WTC11 (cell line): ENCODE data around the gene WDR64. TPM values are rescaled to one million over a fixed set of nuclear protein-coding genes. Genes with fewer than 3 reads are reported as not detected.

ENCODE experiments used
- ATAC-seq: fragments of 200-7000 bp; cut with Tn5 transposase; 2 replicates; pipeline ENCODE4 v1.10.0; 2021; ENCODE audit warnings: mild to moderate bottlenecking, moderate library complexity
- CTCF ChIA-PET: fragments of 300-600 bp; sonication (Branson Sonifier 250); formaldehyde crosslinking; loops from one replicate; lab custom pipeline; 2021; ENCODE audit warnings: antibody characterized with exemption; lab: Charles Lee
- POLR2A ChIA-PET: fragments of 350-600 bp; sonication (Branson Sonifier 250); formaldehyde crosslinking; loops from one replicate; lab custom pipeline; 2021; ENCODE audit warnings: antibody characterized with exemption; lab: Charles Lee
- DNase-seq: peaks from one replicate; pipeline ENCODE4 v3.0.0; 2021; ENCODE audit warnings: low spot score
- H3K27ac Mint-ChIP-seq: 2 replicates; pipeline ENCODE4 v1.8.0; 2021; ENCODE audit warnings: mixed read lengths
- H3K27me3 Mint-ChIP-seq: 2 replicates; pipeline ENCODE4 v1.8.0; 2021; ENCODE audit warnings: low read depth, mild to moderate bottlenecking, moderate library complexity, mixed read lengths
- H3K36me3 Mint-ChIP-seq: 2 replicates; pipeline ENCODE4 v1.8.0; 2021; ENCODE audit warnings: mixed read lengths
- H3K4me1 Mint-ChIP-seq: 2 replicates; pipeline ENCODE4 v1.8.0; 2022; ENCODE audit warnings: mixed read lengths
- H3K4me3 Mint-ChIP-seq: 2 replicates; pipeline ENCODE4 v1.8.0; 2021; ENCODE audit warnings: mild to moderate bottlenecking, moderate library complexity, mixed read lengths
- H3K9me3 Mint-ChIP-seq: 2 replicates; pipeline ENCODE4 v1.8.0; 2021; ENCODE audit warnings: mixed read lengths
- AR ChIP-seq: fragments of 250-450 bp; sonication (Bioruptor Pico); IDR thresholded peaks from 2 replicates; pipeline ENCODE4 v1.9.0; 2021; ENCODE audit warnings: mild to moderate bottlenecking
- ATF1 ChIP-seq: sonication (generic); formaldehyde crosslinking; IDR thresholded peaks from 2 replicates; pipeline ENCODE4 v1.8.1; 2023; ENCODE audit warnings: mild to moderate bottlenecking, moderate library complexity, missing genetic modification reagents
- ATF2 ChIP-seq: sonication (generic); formaldehyde crosslinking; IDR thresholded peaks from 2 replicates; pipeline ENCODE4 v1.8.1; 2022; ENCODE audit warnings: low read depth, missing genetic modification reagents, borderline replicate concordance
- EMX1 ChIP-seq: fragments of 250-450 bp; sonication (Bioruptor Pico); IDR thresholded peaks from 2 replicates; pipeline ENCODE4 v1.8.0; 2021; ENCODE audit warnings: mild to moderate bottlenecking
- FOXP4 ChIP-seq: sonication (generic); formaldehyde crosslinking; IDR thresholded peaks from 2 replicates; pipeline ENCODE4 v1.8.0; 2022; ENCODE audit warnings: mild to moderate bottlenecking, missing genetic modification reagents
- IRF1 ChIP-seq: sonication (generic); formaldehyde crosslinking; IDR thresholded peaks from 2 replicates; pipeline ENCODE4 v1.8.0; 2023; ENCODE audit warnings: missing genetic modification reagents
- MXD4 ChIP-seq: fragments of 250-450 bp; sonication (Bioruptor Pico); IDR thresholded peaks from 2 replicates; pipeline ENCODE4 v1.8.0; 2021; ENCODE audit warnings: mild to moderate bottlenecking, moderate library complexity, borderline replicate concordance
- MYBL2 ChIP-seq: sonication (generic); formaldehyde crosslinking; IDR thresholded peaks from 2 replicates; pipeline ENCODE4 v1.8.1; 2023; ENCODE audit warnings: mild to moderate bottlenecking, moderate library complexity, missing genetic modification reagents
- PREB ChIP-seq: sonication (generic); formaldehyde crosslinking; IDR thresholded peaks from 2 replicates; pipeline ENCODE4 v1.8.1; 2022; ENCODE audit warnings: mild to moderate bottlenecking, missing genetic modification reagents, moderate library complexity, borderline replicate concordance
- PRRX2 ChIP-seq: fragments of 250-450 bp; sonication (Bioruptor Pico); IDR thresholded peaks from 2 replicates; pipeline ENCODE4 v1.8.0; 2021; ENCODE audit warnings: mild to moderate bottlenecking
- RORB ChIP-seq: fragments of 250-450 bp; sonication (Bioruptor Pico); IDR thresholded peaks from 2 replicates; pipeline ENCODE4 v1.9.0; 2021; ENCODE audit warnings: mild to moderate bottlenecking
- SMAD3 ChIP-seq: sonication (generic); formaldehyde crosslinking; IDR thresholded peaks from 2 replicates; pipeline ENCODE4 v1.8.0; 2022; ENCODE audit warnings: missing genetic modification reagents, mild to moderate bottlenecking, borderline replicate concordance
- SMAD4 ChIP-seq: sonication (generic); formaldehyde crosslinking; IDR thresholded peaks from 2 replicates; pipeline ENCODE4 v1.8.0; 2022; ENCODE audit warnings: mild to moderate bottlenecking, missing genetic modification reagents
- USF1 ChIP-seq: sonication (generic); formaldehyde crosslinking; IDR thresholded peaks from 2 replicates; pipeline ENCODE4 v1.8.0; 2022; ENCODE audit warnings: mild to moderate bottlenecking, missing genetic modification reagents
- ZBTB43 ChIP-seq: sonication (generic); formaldehyde crosslinking; IDR thresholded peaks from 2 replicates; pipeline ENCODE4 v1.8.1; 2023; ENCODE audit warnings: mild to moderate bottlenecking, missing genetic modification reagents
- ZMAT4 ChIP-seq: fragments of 250-450 bp; sonication (Bioruptor Pico); IDR thresholded peaks from 2 replicates; pipeline ENCODE4 v1.9.0; 2021; ENCODE audit warnings: mild to moderate bottlenecking
- ZNF121 ChIP-seq: sonication (generic); formaldehyde crosslinking; IDR thresholded peaks from 2 replicates; pipeline ENCODE4 v1.8.0; 2023; ENCODE audit warnings: missing genetic modification reagents
- ZNF219 ChIP-seq: sonication (generic); formaldehyde crosslinking; IDR thresholded peaks from 2 replicates; pipeline ENCODE4 v1.8.0; 2023; ENCODE audit warnings: missing genetic modification reagents, mild to moderate bottlenecking, borderline replicate concordance
- ZNF281 ChIP-seq: sonication (generic); formaldehyde crosslinking; IDR thresholded peaks from 2 replicates; pipeline ENCODE4 v1.8.0; 2023; ENCODE audit warnings: mild to moderate bottlenecking, missing genetic modification reagents
- ZNF423 ChIP-seq: fragments of 250-450 bp; sonication (Bioruptor Pico); IDR thresholded peaks from 2 replicates; pipeline ENCODE4 v2.1.2; 2022; ENCODE audit warnings: mild to moderate bottlenecking, moderate library complexity
- total RNA-seq: library from RNA; stranded (reverse); gene quantifications from 3 replicates; pipeline ENCODE4 v1.2.3, GENCODE V29; 2021

WDR64 gene
- total RNA-seq, 1 experiment from 2014 or later = not detected

GRCh38 chr1:241666419-241666818 lies 14.3 kb downstream of the WDR64 start:
- CTCF ChIA-PET = no interaction called here
- Mint-ChIP-seq H3K27ac (no peak overlapping the region), H3K36me3 (no peaks in the 10 kb centered on the region), H3K9me3 (no peaks in the 10 kb centered on the region), H3K27me3 (no peaks in the 10 kb centered on the region), H3K4me3 (no peak overlapping the region), H3K4me1 (peaks cover 11% of the 10 kb centered on the region)
- no peak for DNase-seq
- no peak for ATAC-seq
- POLR2A ChIA-PET = no interaction called here
- TF ChIP-seq ZNF219 = no peak
- no peak for TF ChIP-seq SMAD3 (CRISPR knock-in tag)
- TF ChIP-seq EMX1 (CRISPR knock-in tag) = no peak
- TF ChIP-seq RORB (CRISPR knock-in tag) = no peak
- TF ChIP-seq FOXP4 = no peak
- no peak for TF ChIP-seq AR (CRISPR knock-in tag)
- no peak for TF ChIP-seq ZMAT4 (CRISPR knock-in tag)
- no peak for TF ChIP-seq ATF2 (CRISPR knock-in tag)
- TF ChIP-seq ZNF121 (CRISPR knock-in tag) = no peak
- TF ChIP-seq IRF1 (CRISPR knock-in tag) = no peak
- TF ChIP-seq MXD4 = no peak
- no peak for TF ChIP-seq PREB (CRISPR knock-in tag)
- TF ChIP-seq ZNF423 (CRISPR knock-in tag) = no peak
- TF ChIP-seq SMAD4 = no peak
- no peak for TF ChIP-seq MYBL2 (CRISPR knock-in tag)
- TF ChIP-seq ATF1 (CRISPR knock-in tag) = no peak
- TF ChIP-seq USF1 = no peak

- H3K4me1 Mint-ChIP-seq = peaks cover 11% of the 10 kb centered on the region
- no peak for DNase-seq
- no peaks in the 10 kb centered on the region for H3K9me3 Mint-ChIP-seq
- H3K27me3 Mint-ChIP-seq = no peaks in the 10 kb centered on the region
- H3K36me3 Mint-ChIP-seq = no peaks in the 10 kb centered on the region
- no peak overlapping the region for H3K4me3 Mint-ChIP-seq
- no peak overlapping the region for H3K27ac Mint-ChIP-seq
- POLR2A ChIA-PET = no interaction called here
- ATAC-seq = no peak
- CTCF ChIA-PET = no interaction called here
- TF ChIP-seq ZNF281 (CRISPR knock-in tag) = no peak
- no peak for TF ChIP-seq ATF2 (CRISPR knock-in tag)
- no peak for TF ChIP-seq PRRX2 (CRISPR knock-in tag)
- TF ChIP-seq ZBTB43 (CRISPR knock-in tag) = no peak
These were observed 20.2 kb downstream of the WDR64 start for GRCh38 chr1:241672301-241672700.
